Testis (tissue), 3 donors: ENCODE results near the gene GGT1. TPM values are rescaled to one million over a fixed set of nuclear protein-coding genes. Genes with fewer than 3 reads are reported as not detected.
A peak's percentile ranks its signal among the peaks of the same experiment; 100 is the strongest.

ENCODE experiments used
- DNase-seq: peaks from one replicate; pipeline ENCODE4 v3.0.0-alpha.2; 2019
- H3K27ac ChIP-seq, 2 donors: fragments of 200-600 bp; sonication (generic); one replicate each; pipeline ENCODE4 v1.5.1; 2019
- H3K27me3 ChIP-seq: fragments of 200-600 bp; sonication (generic); one replicate; pipeline ENCODE4 v1.5.1; 2019
- H3K36me3 ChIP-seq: fragments of 200-600 bp; sonication (generic); one replicate; pipeline ENCODE4 v1.5.1; 2017; ENCODE audit warnings: low read depth; ENCODE audit errors: missing control alignments
- H3K4me1 ChIP-seq: fragments of 200-600 bp; sonication (generic); one replicate; pipeline ENCODE4 v1.5.1; 2019
- H3K4me3 ChIP-seq, 2 donors: fragments of 200-600 bp; sonication (generic); one replicate each; pipeline ENCODE4 v1.5.1; 2017 to 2019
- H3K9me3 ChIP-seq: fragments of 200-600 bp; sonication (generic); one replicate; pipeline ENCODE4 v1.5.1; 2017
- POLR2A ChIP-seq: fragments of 450-650 bp; IDR thresholded peaks from one replicate; pipeline ENCODE4 v1.6.1; 2017; ENCODE audit warnings: antibody characterized with exemption, mild to moderate bottlenecking, moderate library complexity
- WGBS, 2 donors: methylation state at CpG; one replicate each; pipeline ENCODE4 v1.1.5; 2018; 5-methylcytosine and 5-hydroxymethylcytosine counted together
- intact Hi-C: fragments of 100-400 bp; cut with DNase I; formaldehyde crosslinking; loops from one replicate; pipeline ENCODE4 v1.15.1; 2023; ENCODE audit warnings: low total_unique reads
- polyA plus RNA-seq: library from polyadenylated mRNA; stranded (reverse); fragments of 350-450 nt; fragmentation: Illumina TruSeq; extraction: RNeasy Lipid Tissue Mini Kit (QIAGEN cat#74804); gene quantifications from one replicate; pipeline ENCODE4 v1.2.3, GENCODE V29; 2014; ENCODE audit warnings: low read depth, low replicate concordance; ENCODE audit not compliant: insufficient read depth
- total RNA-seq, 2 donors: library from RNA; depleted of rRNA; stranded (reverse); fragments of >200 nt; gene quantifications; one replicate each; pipeline ENCODE4 v1.2.3, GENCODE V29; 2016
- TF ChIP-seq, protein P1 (sequence below), 3 experiments: fragments of 450-650 bp in 2 of 3; fragments of 200-600 bp in 1 of 3; sonication (generic) in 1 of 3; IDR thresholded peaks; one replicate each; pipeline ENCODE4 v1.5.1; 2016 to 2019; ENCODE audit warnings: antibody characterized with exemption in 3 of 3, mild to moderate bottlenecking in 2 of 3, moderate library complexity in 1 of 3

Gene GGT1
- total and polyA plus RNA-seq, 3 donors from 2014 or later = 23.1 to 78.2 (median 75.3) TPM

GRCh38 chr22:24580276-24580675 lies 22.7 kb upstream of the GGT1 start:
- DNase-seq = no peak
- Histone ChIP-seq H3K9me3 (no peaks in the 10 kb centered on the region), H3K27me3 (no peaks in the 10 kb centered on the region), H3K4me1 (peaks cover 28% of the 10 kb centered on the region), H3K36me3 (no peaks in the 10 kb centered on the region), H3K4me3 (no peak overlapping the region), H3K27ac (no peak overlapping the region)
- intact Hi-C loops = no loop called here
- TF ChIP-seq, protein P1, sequence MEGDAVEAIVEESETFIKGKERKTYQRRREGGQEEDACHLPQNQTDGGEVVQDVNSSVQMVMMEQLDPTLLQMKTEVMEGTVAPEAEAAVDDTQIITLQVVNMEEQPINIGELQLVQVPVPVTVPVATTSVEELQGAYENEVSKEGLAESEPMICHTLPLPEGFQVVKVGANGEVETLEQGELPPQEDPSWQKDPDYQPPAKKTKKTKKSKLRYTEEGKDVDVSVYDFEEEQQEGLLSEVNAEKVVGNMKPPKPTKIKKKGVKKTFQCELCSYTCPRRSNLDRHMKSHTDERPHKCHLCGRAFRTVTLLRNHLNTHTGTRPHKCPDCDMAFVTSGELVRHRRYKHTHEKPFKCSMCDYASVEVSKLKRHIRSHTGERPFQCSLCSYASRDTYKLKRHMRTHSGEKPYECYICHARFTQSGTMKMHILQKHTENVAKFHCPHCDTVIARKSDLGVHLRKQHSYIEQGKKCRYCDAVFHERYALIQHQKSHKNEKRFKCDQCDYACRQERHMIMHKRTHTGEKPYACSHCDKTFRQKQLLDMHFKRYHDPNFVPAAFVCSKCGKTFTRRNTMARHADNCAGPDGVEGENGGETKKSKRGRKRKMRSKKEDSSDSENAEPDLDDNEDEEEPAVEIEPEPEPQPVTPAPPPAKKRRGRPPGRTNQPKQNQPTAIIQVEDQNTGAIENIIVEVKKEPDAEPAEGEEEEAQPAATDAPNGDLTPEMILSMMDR (IDR thresholded peaks at IDR 0.05) = no peak
- no peak for TF ChIP-seq POLR2A
- 87 to 100% methylated on average over 2 of the region's 2 CpGs for WGBS, 2 donors

DNA sequence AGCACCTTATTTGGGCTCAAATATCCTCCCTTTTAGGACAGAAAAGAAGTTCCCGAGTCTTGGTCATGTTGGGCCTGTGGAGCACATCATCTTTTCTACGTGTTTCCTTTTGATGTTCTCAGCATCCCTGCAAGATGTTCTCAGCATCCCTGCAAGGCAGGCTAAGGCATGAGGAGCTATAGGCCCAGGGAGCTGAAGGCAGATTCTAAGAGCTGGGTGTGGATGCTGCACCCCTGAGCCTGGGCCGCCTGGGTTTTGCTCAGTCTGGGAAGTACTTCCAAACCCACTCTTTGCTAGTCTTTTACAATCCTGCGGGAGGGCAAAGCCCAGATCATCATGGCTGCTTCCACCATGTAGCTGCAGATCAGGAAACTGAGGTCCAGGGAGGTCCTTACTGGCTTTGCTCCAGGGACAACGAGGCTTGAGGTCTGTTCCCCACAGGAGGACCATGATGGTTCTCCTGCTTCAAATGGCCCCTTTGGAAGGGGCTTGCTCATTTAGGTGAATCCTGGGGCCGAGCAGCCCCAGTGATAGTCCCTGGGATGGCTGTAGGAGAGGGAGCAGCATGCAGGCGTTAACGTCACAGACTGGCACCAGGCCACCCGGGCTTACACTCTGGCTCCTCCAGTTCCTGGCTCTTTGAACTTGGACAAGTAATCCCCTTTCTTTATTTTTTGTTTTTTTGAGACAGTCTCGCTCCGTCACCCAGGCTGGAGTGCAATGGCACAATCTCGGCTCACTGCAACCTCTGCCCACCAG lies 20.8 kb upstream of the GGT1 start:
- Histone ChIP-seq H3K4me1 (peaks cover 28% of the 10 kb centered on the region), H3K9me3 (no peaks in the 10 kb centered on the region), H3K27ac (peak overlapping the region; percentile 76 to 81), H3K4me3 (no peak overlapping the region), H3K36me3 (no peaks in the 10 kb centered on the region), H3K27me3 (no peaks in the 10 kb centered on the region)
- TF ChIP-seq, protein P1 (IDR thresholded peaks at IDR 0.05) = no peak
- TF ChIP-seq POLR2A = no peak
- WGBS, 2 donors = 71 to 89% methylated on average over 11 to 12 of the region's 12 CpGs
- intact Hi-C loops = no loop called here
- DNase-seq = no peak

DNA sequence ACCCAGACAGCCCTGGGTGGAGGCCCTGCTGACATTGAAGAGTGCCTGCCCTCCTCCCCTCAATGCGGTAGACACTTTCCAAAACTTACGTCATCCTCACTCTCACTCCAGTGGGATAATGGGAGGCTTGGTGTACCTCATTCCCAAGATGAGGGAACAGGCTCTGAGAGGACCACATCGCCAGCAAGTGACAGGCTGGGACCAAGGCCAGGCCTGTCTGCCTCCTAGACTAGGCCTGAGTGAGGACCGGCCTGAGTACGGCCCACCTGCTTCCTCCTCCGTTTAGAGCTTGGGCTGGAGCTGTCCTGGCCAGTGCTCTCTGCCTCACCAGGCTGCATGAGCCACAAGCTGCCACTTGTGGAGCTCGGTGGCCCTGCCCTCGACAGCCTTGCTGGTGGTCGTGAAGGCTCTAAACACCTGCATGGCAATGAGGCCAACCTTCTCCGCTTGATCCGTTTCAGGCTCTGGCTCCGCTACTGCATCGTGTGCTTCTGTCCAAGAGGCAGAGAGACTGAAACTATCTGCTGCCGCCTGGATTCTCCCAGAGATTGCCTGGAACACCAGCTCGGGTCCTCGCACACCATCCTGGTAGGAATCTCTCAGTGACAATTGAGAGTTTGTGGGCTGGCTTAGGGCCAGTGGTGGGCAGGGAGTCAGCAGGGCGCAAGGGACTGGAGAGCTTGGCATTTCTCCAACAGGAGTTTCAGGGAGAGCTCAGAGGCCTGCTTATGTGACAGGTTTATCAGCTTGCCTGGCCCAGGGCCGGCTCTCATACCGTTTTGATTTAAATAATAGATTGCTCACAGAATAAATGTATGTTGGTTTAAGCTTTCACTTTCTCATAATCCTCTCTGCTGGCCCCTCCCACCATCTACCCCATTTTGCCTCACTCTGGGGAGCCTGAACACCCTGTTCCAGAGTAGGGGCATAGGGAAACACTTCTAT lies 19.5 kb upstream of the GGT1 start:
- WGBS, 2 donors = 44 to 47% methylated on average over 12 to 19 of the region's 19 CpGs
- TF ChIP-seq POLR2A = no peak
- TF ChIP-seq, protein P1 (IDR thresholded peaks at IDR 0.05) = no peak
- H3K27ac ChIP-seq = peak overlapping the region; percentile 76 to 81
- intact Hi-C loops = no loop called here
- peak; percentile 73 for DNase-seq
- H3K4me1 ChIP-seq = peaks cover 37% of the 10 kb centered on the region
- H3K4me3 ChIP-seq = no peak overlapping the region
- no peaks in the 10 kb centered on the region for H3K9me3 ChIP-seq
- no peaks in the 10 kb centered on the region for H3K27me3 ChIP-seq
- no peaks in the 10 kb centered on the region for H3K36me3 ChIP-seq

- TF ChIP-seq POLR2A = no peak
- TF ChIP-seq, protein P1 (IDR thresholded peaks at IDR 0.05) = no peak
- Histone ChIP-seq H3K27ac (peak overlapping the region; percentile 76 to 81), H3K4me3 (no peak overlapping the region), H3K9me3 (no peaks in the 10 kb centered on the region), H3K4me1 (peaks cover 43% of the 10 kb centered on the region), H3K36me3 (no peaks in the 10 kb centered on the region), H3K27me3 (no peaks in the 10 kb centered on the region)
- intact Hi-C loops = no loop called here
- DNase-seq = no peak
- 69 to 79% methylated on average over 5 of the region's 5 CpGs for WGBS, 2 donors
Observed at GRCh38 chr22:24584166-24584790, 18.7 kb upstream of the GGT1 start.
